SK-N-SH (cell line): ENCODE measurements around the gene BRICD5. TPM values are rescaled to one million over a fixed set of nuclear protein-coding genes. Genes with fewer than 3 reads are reported as not detected.

Experiments used
- CTCF ChIA-PET: fragments of 300-600, 350-600 bp; formaldehyde crosslinking; extraction: SDS; loops from one replicate; lab custom pipeline; 2021; lab: Yijun Ruan, JAX
- POLR2A ChIA-PET: fragments of 350-600 bp; sonication (Branson Sonifier 250); formaldehyde crosslinking; extraction: SDS; loops from one replicate; lab custom pipeline; 2020; ENCODE audit warnings: antibody characterized with exemption, inconsistent platforms; lab: Yijun Ruan, JAX
- DNase-seq: peaks from one replicate; pipeline ENCODE4 v3.0.0; 2012
- H2AFZ ChIP-seq: fragments of 200-600 bp; sonication (generic); 2 replicates; pipeline ENCODE4 v1.8.1; 2016; ENCODE audit warnings: antibody characterized with exemption, mild to moderate bottlenecking, low read depth
- H3F3A ChIP-seq: fragments of 200-600 bp; sonication (generic); replicated peaks from 2 replicates; pipeline ENCODE3; 2016; ENCODE audit warnings: antibody characterized with exemption, mild to moderate bottlenecking; ENCODE audit not compliant: insufficient read depth
- H3K27ac ChIP-seq, 2 experiments: fragments of 200-500 bp in 1 of 2; fragments of 200-600 bp in 1 of 2; sonication (Bioruptor generic) in 1 of 2; sonication (generic), shearing (Covaris generic) in 1 of 2; 2 replicates each; pipeline versions ENCODE4 v1.5.1 to v1.6.1; 2014 to 2016; ENCODE audit warnings: low read depth in 2 of 2, inconsistent platforms in 1 of 2, low read length in 1 of 2, mild to moderate bottlenecking in 1 of 2, mixed read lengths in 1 of 2
- H3K27me3 ChIP-seq: fragments of 200-600 bp; sonication (generic), shearing (Covaris generic); 2 replicates; pipeline ENCODE4 v1.6.1; 2016; ENCODE audit warnings: mixed run types; ENCODE audit not compliant: insufficient read depth
- H3K36me3 ChIP-seq, 2 experiments: fragments of 200-500 bp in 1 of 2; fragments of 200-600 bp in 1 of 2; sonication (Bioruptor generic) in 1 of 2; sonication (generic) in 1 of 2; replicated peaks in 1 of 2; 2 replicates each; pipeline versions ENCODE3 to v1.5.1; 2014 to 2016; ENCODE audit warnings: low read length in 1 of 2, mild to moderate bottlenecking in 1 of 2; ENCODE audit not compliant: insufficient read depth in 2 of 2, control insufficient read depth in 1 of 2
- H3K4me1 ChIP-seq, 2 experiments: fragments of 200-500 bp in 1 of 2; fragments of 200-600 bp in 1 of 2; sonication (Bioruptor generic) in 1 of 2; sonication (generic), shearing (Covaris generic) in 1 of 2; 2 replicates each; pipeline versions ENCODE4 v1.5.1 to v1.6.1; 2014 to 2016; ENCODE audit warnings: low read depth in 1 of 2, low read length in 1 of 2, mixed run types in 1 of 2; ENCODE audit not compliant: insufficient read depth in 2 of 2, control insufficient read depth in 1 of 2
- H3K4me2 ChIP-seq: fragments of 200-600 bp; sonication (generic), shearing (Covaris generic); 2 replicates; pipeline ENCODE4 v1.6.1; 2017; ENCODE audit warnings: mixed run types
- H3K4me3 ChIP-seq, 2 experiments: fragments of 200-500 bp in 1 of 2; fragments of 200-600 bp in 1 of 2; sonication (Bioruptor generic) in 1 of 2; sonication (generic), shearing (Covaris generic) in 1 of 2; 2 replicates each; pipeline versions ENCODE4 v1.5.1 to v1.8.1; 2014 to 2016; ENCODE audit warnings: low read depth in 2 of 2, inconsistent platforms in 1 of 2, low read length in 1 of 2, mild to moderate bottlenecking in 1 of 2, mixed read lengths in 1 of 2, moderate library complexity in 1 of 2
- H3K79me2 ChIP-seq: fragments of 200-600 bp; sonication (generic); 2 replicates; pipeline ENCODE4 v1.8.1; 2017; ENCODE audit warnings: mild to moderate bottlenecking; ENCODE audit not compliant: insufficient read depth
- H3K9ac ChIP-seq: fragments of 200-600 bp; sonication (generic); 2 replicates; pipeline ENCODE4 v1.6.1; 2017; ENCODE audit warnings: mixed run types
- H3K9me2 ChIP-seq: fragments of 200-600 bp; sonication (generic); 2 replicates; pipeline ENCODE4 v1.6.1; 2017; ENCODE audit warnings: mixed run types
- H3K9me3 ChIP-seq: fragments of 200-600 bp; sonication (generic); 2 replicates; pipeline ENCODE4 v1.6.1; 2017; ENCODE audit warnings: mixed run types, mild to moderate bottlenecking, moderate library complexity
- H4K20me1 ChIP-seq: fragments of 200-600 bp; sonication (generic); 2 replicates; pipeline ENCODE4 v1.6.1; 2017; ENCODE audit warnings: mild to moderate bottlenecking, mixed run types; ENCODE audit not compliant: insufficient read depth
- CHD2 ChIP-seq: fragments of 150-350 bp; IDR thresholded peaks from 2 replicates; pipeline ENCODE4 v1.6.1; 2018; ENCODE audit warnings: low read length; ENCODE audit not compliant: partially characterized antibody
- EZH2phosphoT487 ChIP-seq: fragments of 200-600 bp; sonication (generic); IDR thresholded peaks from 2 replicates; pipeline ENCODE4 v1.6.1; 2017; ENCODE audit warnings: low read depth, mixed run types, mild to moderate bottlenecking, antibody characterized with exemption, moderate library complexity, borderline replicate concordance
- FOXM1 ChIP-seq: IDR thresholded peaks from 2 replicates; pipeline ENCODE4 v1.4.0; 2012; ENCODE audit warnings: low read depth, mild to moderate bottlenecking
- GATA2 ChIP-seq: sonication (generic); formaldehyde crosslinking; IDR thresholded peaks from 2 replicates; pipeline ENCODE4 v1.5.0; 2020; ENCODE audit warnings: mild to moderate bottlenecking, missing genetic modification reagents
- MAX ChIP-seq: IDR thresholded peaks from 2 replicates; pipeline ENCODE4 v1.4.0; 2012; ENCODE audit warnings: low read depth
- MEF2A ChIP-seq: IDR thresholded peaks from 2 replicates; pipeline ENCODE4 v1.4.0; 2012; ENCODE audit warnings: low read depth, borderline replicate concordance
- MXI1 ChIP-seq: IDR thresholded peaks from 2 replicates; pipeline ENCODE4 v1.6.1; 2012; ENCODE audit warnings: mild to moderate bottlenecking, low read depth, low read length, improper control_type of control experiment
- POLR2AphosphoS5 ChIP-seq: IDR thresholded peaks from 2 replicates; pipeline ENCODE4 v1.6.1; 2012; ENCODE audit warnings: low read depth, low read length
- RAD21 ChIP-seq: IDR thresholded peaks from 2 replicates; pipeline ENCODE4 v1.6.1; 2012; ENCODE audit warnings: mild to moderate bottlenecking, low read length
- REST ChIP-seq: IDR thresholded peaks from 2 replicates; pipeline ENCODE4 v1.6.1; 2012; ENCODE audit warnings: mild to moderate bottlenecking, low read depth, low read length, moderate library complexity
- SMC3 ChIP-seq: IDR thresholded peaks from 2 replicates; pipeline ENCODE4 v1.6.1; 2012; ENCODE audit warnings: low read depth, low read length, improper control_type of control experiment
- TAF1 ChIP-seq: IDR thresholded peaks from 2 replicates; pipeline ENCODE4 v1.6.1; 2012; ENCODE audit warnings: low read depth, mild to moderate bottlenecking, low read length, moderate library complexity, borderline replicate concordance
- TCF12 ChIP-seq: IDR thresholded peaks from 2 replicates; pipeline ENCODE4 v1.4.0; 2012
- USF1 ChIP-seq: IDR thresholded peaks from 2 replicates; pipeline ENCODE4 v1.4.0; 2012; ENCODE audit warnings: low read depth, borderline replicate concordance
- YY1 ChIP-seq: IDR thresholded peaks from 2 replicates; pipeline ENCODE4 v1.4.0; 2012; ENCODE audit warnings: low read depth, mild to moderate bottlenecking
- WGBS: methylation state at CpG from one replicate; pipeline ENCODE4 v1.1.6; 2017; ENCODE audit warnings: low lambda C conversion rate; 5-methylcytosine and 5-hydroxymethylcytosine counted together
- polyA plus RNA-seq, 3 experiments: library from polyadenylated mRNA; depleted of rRNA; stranded (reverse); fragments of >200 nt; gene quantifications; 2 replicates each; pipeline ENCODE4 v1.2.3, GENCODE V29; 2012

BRICD5 gene
- polyA plus RNA-seq, 1 of the 3 experiments (the other 2 are of a cell fraction): 2.3 TPM

GRCh38 chr16:2196981-2197511, 13.6 kb downstream of the BRICD5 start:
- H3K27me3 ChIP-seq: no peaks in the 10 kb centered on the region
- ChIA-PET POLR2A (no interaction called here), CTCF (interaction anchor here (0.9 to 3.6 kb wide), 3 partner anchors 13 to 55 kb away, joined by 3 to 19 read pairs (median 5); partner anchors contain the start of gene ECI1)
- H3K4me1 ChIP-seq: peaks cover 0 to 18% of the 10 kb centered on the region in 2 experiments; a peak in 1 of 4 replicates
- H3K27ac ChIP-seq: no peak overlapping the region
- no peaks in the 10 kb centered on the region for H3K36me3 ChIP-seq
- no peak for DNase-seq
- no peak overlapping the region for H3K4me2 ChIP-seq
- no peaks in the 10 kb centered on the region for H4K20me1 ChIP-seq
- H3K79me2 ChIP-seq: no peaks in the 10 kb centered on the region
- H2AFZ ChIP-seq: no peak overlapping the region
- H3K9me3 ChIP-seq: no peaks in the 10 kb centered on the region
- no peaks in the 10 kb centered on the region for H3F3A ChIP-seq
- H3K9ac ChIP-seq: no peak overlapping the region
- peak overlapping the region in 1 of 2 experiments; percentile 33; a peak in 2 of 4 replicates for H3K4me3 ChIP-seq
- no peaks in the 10 kb centered on the region for H3K9me2 ChIP-seq
- TF ChIP-seq RAD21 (no peak), MEF2A (no peak), MAX (no peak), SMC3 (no peak), FOXM1 (no peak), CHD2 (no peak), POLR2AphosphoS5 (no peak), MXI1 (no peak), GATA2 (CRISPR knock-in tag) (no peak), EZH2phosphoT487 (no peak), TAF1 (no peak), TCF12 (no peak), YY1 (no peak)
- WGBS: 92% methylated on average over 13 of the region's 32 CpGs

- 0% methylated on average over 2 of the region's 129 CpGs for WGBS
- DNase-seq: peak; percentile 90
- Histone ChIP-seq H3K36me3 (no peaks in the 10 kb centered on the region), H2AFZ (no peak within 1 kb of the TSS), H3K9ac (no peak within 1 kb of the TSS), H3K4me1 (peaks cover 0 to 18% of the 10 kb centered on the region in 2 experiments; a peak in 1 of 4 replicates), H3K4me3 (peak within 1 kb of the TSS; percentile 44 to 53), H3K4me2 (peak within 1 kb of the TSS; percentile 77), H3K9me3 (no peaks in the 10 kb centered on the region), H3K27ac (no peak within 1 kb of the TSS; a peak in 1 of 4 replicates), H3K9me2 (no peaks in the 10 kb centered on the region), H3K79me2 (no peaks in the 10 kb centered on the region), H4K20me1 (no peaks in the 10 kb centered on the region), H3F3A (no peaks in the 10 kb centered on the region), H3K27me3 (no peaks in the 10 kb centered on the region)
- no peak for TF ChIP-seq GATA2 (CRISPR knock-in tag)
- no peak for TF ChIP-seq USF1
- no peak for TF ChIP-seq SMC3
- TF ChIP-seq TAF1: no peak
- no peak for TF ChIP-seq REST
- TF ChIP-seq RAD21: no peak
- TF ChIP-seq EZH2phosphoT487: no peak
- no peak for TF ChIP-seq TCF12
- CTCF ChIA-PET: interaction anchor here (0.6 to 3.6 kb wide), 6 partner anchors 12 to 305 kb away, joined by 3 to 19 read pairs (median 7); partner anchors contain the start of genes BRICD5 and ECI1
- POLR2A ChIA-PET: interaction anchor here (1.0 to 3.3 kb wide), 2 partner anchors 8 to 41 kb away, joined by 8 to 18 read pairs; partner anchors contain the start of genes MLST8 and TRAF7
These were observed 14.3 kb downstream of the BRICD5 start, which contains the start of gene CASKIN1 for GRCh38 chr16:2196162-2196980. TSS of gene CASKIN1 (minus strand) at chr16:2196605. CDS start at chr16:2196432, 173 bp downstream.
